NCI-H2081 treated with DMSO at 0.1 percent for 48 hours (cell line): ENCODE measurements around the gene C12orf76.

Source experiments
- DNase-seq: peaks from one replicate; lab custom pipeline; 2025; lab: John Stamatoyannopoulos, UW

Gene C12orf76

GRCh38 chr12:109995686-109996482 is 52.4 kb downstream of the C12orf76 start, which contains the start of gene GIT2:
Gene GIT2 (minus strand): TSS chr12:109996368. CDS start chr12:109996224, 144 bp downstream.
- peak; percentile 77 for DNase-seq

- DNase-seq: no peak
Observed at GRCh38 chr12:109995361-109995685, 53.0 kb downstream of the C12orf76 start.

GRCh38 chr12:109994401-109995175 is 53.7 kb downstream of the C12orf76 start:
- DNase-seq: no peak

- no peak for DNase-seq
Observed at GRCh38 chr12:109993091-109993490, 55.2 kb downstream of the C12orf76 start.

GRCh38 chr12:109991586-109991985 is 56.7 kb downstream of the C12orf76 start:
- DNase-seq: no peak
